ENCODE data around the gene ARPC5. TPM values are rescaled to one million over a fixed set of nuclear protein-coding genes. Genes with fewer than 3 reads are reported as not detected.

The ARPC5 gene
- total RNA-seq, 1 donor, result 312 TPM

GRCh38 chr1:183674886-183675285 is 39.3 kb upstream of the ARPC5 start:
- no peak overlapping the region for H3K4me3 ChIP-seq (ENCODE audit: low read depth, low read length)
- no peak for TF ChIP-seq CTCF (IDR thresholded peaks at IDR 0.05; ENCODE audit: insufficient read depth, low read length)
- DNase-seq (ENCODE audit: low read depth), result no peak

- peak; percentile 85 for DNase-seq (ENCODE audit: low read depth)
Observed at GRCh38 chr1:183674339-183674738, 38.8 kb upstream of the ARPC5 start.

GRCh38 chr1:183673605-183674323 is 38.2 kb upstream of the ARPC5 start:
- peak; percentile 34 for DNase-seq (ENCODE audit: low read depth)
- no peak overlapping the region for H3K4me3 ChIP-seq (ENCODE audit: low read depth, low read length)
- no peak for TF ChIP-seq CTCF (IDR thresholded peaks at IDR 0.05; ENCODE audit: insufficient read depth, low read length)

More at GRCh38 chr1:183674339-183674738, 38.8 kb upstream of the ARPC5 start:
- H3K4me3 ChIP-seq (ENCODE audit: low read depth, low read length), result no peak overlapping the region
- no peak for TF ChIP-seq CTCF (IDR thresholded peaks at IDR 0.05; ENCODE audit: insufficient read depth, low read length)

GRCh38 chr1:183670169-183670568 is 34.6 kb upstream of the ARPC5 start:
- peak; percentile 26 for TF ChIP-seq CTCF (IDR thresholded peaks at IDR 0.05; ENCODE audit: insufficient read depth, low read length)
- DNase-seq (ENCODE audit: low read depth), result no peak
- no peak overlapping the region for H3K4me3 ChIP-seq (ENCODE audit: low read depth, low read length)

- TF ChIP-seq CTCF (IDR thresholded peaks at IDR 0.05; ENCODE audit: insufficient read depth, low read length), result no peak
- no peak for DNase-seq (ENCODE audit: low read depth)
- H3K4me3 ChIP-seq (ENCODE audit: low read depth, low read length), result no peak overlapping the region
Observed at GRCh38 chr1:183656355-183656754, 20.8 kb upstream of the ARPC5 start.

GRCh38 chr1:183655562-183656075 is 20.0 kb upstream of the ARPC5 start:
- peak; percentile 93 for DNase-seq (ENCODE audit: low read depth)
- no peak overlapping the region for H3K4me3 ChIP-seq (ENCODE audit: low read depth, low read length)
- peak; percentile 82 for TF ChIP-seq CTCF (IDR thresholded peaks at IDR 0.05; ENCODE audit: insufficient read depth, low read length)
